Lower leg skin (tissue), 4 donors: ENCODE results near the gene ENPP5. TPM values are rescaled to one million over a fixed set of nuclear protein-coding genes. Genes with fewer than 3 reads are reported as not detected.
"Not testable (repeated sequence)": the region's sequence is repeated elsewhere in the genome, so short reads cannot be mapped to it uniquely, and the experiment has no call there.

ENCODE experiments used
- DNase-seq, 2 donors: peaks; one replicate each; pipeline ENCODE4 v3.0.0-alpha.2; 2019; ENCODE audit warnings: low spot score in 2 of 2
- H3K4me3 ChIP-seq: fragments of 200-600 bp; sonication (generic); 2 replicates; pipeline ENCODE4 v1.5.1; 2017; ENCODE audit warnings: mild to moderate bottlenecking, low read depth; ENCODE audit not compliant: poor library complexity, severe bottlenecking
- POLR2A ChIP-seq, 2 donors: fragments of 450-650 bp; IDR thresholded peaks; one replicate each; pipeline ENCODE4 v1.6.1; 2016 to 2017; ENCODE audit warnings: antibody characterized with exemption in 2 of 2, mild to moderate bottlenecking in 1 of 2, moderate library complexity in 1 of 2
- WGBS, 2 donors: methylation state at CpG; one replicate each; pipeline ENCODE4 v1.1.5; 2018; 5-methylcytosine and 5-hydroxymethylcytosine counted together
- intact Hi-C: fragments of 100-400 bp; cut with DNase I; formaldehyde crosslinking; loops from one replicate; pipeline ENCODE4 v1.15.0; 2023; ENCODE audit warnings: low total_unique reads
- total RNA-seq, 4 donors: library from RNA; depleted of rRNA; stranded (reverse); fragments of >200 nt; gene quantifications; one replicate each; pipeline ENCODE4 v1.1.0, GENCODE V29; 2016
- TF ChIP-seq, protein P1 (sequence below), 3 donors: fragments of 450-650 bp; IDR thresholded peaks; one replicate each; pipeline ENCODE4 v1.5.1; 2016; ENCODE audit warnings: antibody characterized with exemption in 3 of 3, mild to moderate bottlenecking in 3 of 3, moderate library complexity in 2 of 3

The ENPP5 gene
- total RNA-seq, 4 donors from 2014 or later, result 0.34 to 4.9 (median 2.2) TPM

- no peak for DNase-seq
- H3K4me3 ChIP-seq, result peak overlapping the region; percentile 55
- intact Hi-C loops, result no loop called here
- TF ChIP-seq, protein P1, sequence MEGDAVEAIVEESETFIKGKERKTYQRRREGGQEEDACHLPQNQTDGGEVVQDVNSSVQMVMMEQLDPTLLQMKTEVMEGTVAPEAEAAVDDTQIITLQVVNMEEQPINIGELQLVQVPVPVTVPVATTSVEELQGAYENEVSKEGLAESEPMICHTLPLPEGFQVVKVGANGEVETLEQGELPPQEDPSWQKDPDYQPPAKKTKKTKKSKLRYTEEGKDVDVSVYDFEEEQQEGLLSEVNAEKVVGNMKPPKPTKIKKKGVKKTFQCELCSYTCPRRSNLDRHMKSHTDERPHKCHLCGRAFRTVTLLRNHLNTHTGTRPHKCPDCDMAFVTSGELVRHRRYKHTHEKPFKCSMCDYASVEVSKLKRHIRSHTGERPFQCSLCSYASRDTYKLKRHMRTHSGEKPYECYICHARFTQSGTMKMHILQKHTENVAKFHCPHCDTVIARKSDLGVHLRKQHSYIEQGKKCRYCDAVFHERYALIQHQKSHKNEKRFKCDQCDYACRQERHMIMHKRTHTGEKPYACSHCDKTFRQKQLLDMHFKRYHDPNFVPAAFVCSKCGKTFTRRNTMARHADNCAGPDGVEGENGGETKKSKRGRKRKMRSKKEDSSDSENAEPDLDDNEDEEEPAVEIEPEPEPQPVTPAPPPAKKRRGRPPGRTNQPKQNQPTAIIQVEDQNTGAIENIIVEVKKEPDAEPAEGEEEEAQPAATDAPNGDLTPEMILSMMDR (IDR thresholded peaks at IDR 0.05), result no peak
- TF ChIP-seq POLR2A (IDR thresholded peaks at IDR 0.05), result no peak
- WGBS, 2 donors, result 5 to 6% methylated on average over 10 of the region's 10 CpGs
Measured at GRCh38 chr6:46129291-46129628, 41.5 kb downstream of the ENPP5 start.

DNA sequence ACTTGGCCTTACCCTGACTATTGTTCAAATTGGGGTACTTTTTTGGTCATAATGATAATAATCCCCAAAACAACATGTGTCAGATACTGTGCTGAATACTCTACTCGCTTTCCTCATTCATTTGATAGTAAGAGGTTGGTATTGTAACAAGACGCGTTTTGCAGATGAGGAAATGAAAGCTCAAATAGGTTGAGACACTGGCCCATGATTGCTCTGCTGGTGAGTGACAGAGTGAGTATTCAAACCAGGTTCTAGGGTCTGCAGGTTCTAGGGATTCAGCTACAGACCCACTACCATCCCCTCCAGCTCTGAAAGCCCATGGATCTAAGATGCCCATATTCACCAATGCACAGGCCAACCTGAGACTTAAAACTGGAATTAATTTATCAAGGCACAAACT is 42.3 kb downstream of the ENPP5 start:
- 74% methylated on average over 3 of the region's 3 CpGs for WGBS, 2 donors
- intact Hi-C loops, result no loop called here
- H3K4me3 ChIP-seq, result no peak overlapping the region
- no peak for DNase-seq
- no peak for TF ChIP-seq POLR2A (IDR thresholded peaks at IDR 0.05)
- TF ChIP-seq, protein P1 (IDR thresholded peaks at IDR 0.05), result no peak

DNA sequence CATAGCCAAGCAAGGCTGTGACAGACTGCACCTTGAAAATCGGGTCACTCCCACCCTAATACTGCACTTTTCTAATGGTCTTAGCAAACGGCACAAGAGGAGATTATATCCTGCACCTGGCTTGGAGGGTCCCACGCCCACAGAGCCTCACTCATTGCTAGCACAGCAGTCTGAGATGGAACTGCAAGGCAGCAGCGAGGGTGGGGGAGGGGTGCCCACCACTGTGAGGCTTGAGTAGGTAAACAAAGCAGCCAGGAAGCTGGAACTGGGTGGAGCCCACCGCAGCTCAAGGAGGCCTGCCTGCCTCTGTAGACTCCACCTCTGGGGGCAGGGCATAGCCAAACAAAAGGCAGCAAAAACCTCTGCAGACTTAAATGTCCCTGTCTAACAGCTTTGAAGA is 51.1 kb downstream of the ENPP5 start:
- DNase-seq, intact Hi-C loops, H3K4me3 ChIP-seq: not testable (repeated sequence)
- 61 to 73% methylated on average over 5 of the region's 5 CpGs for WGBS, 2 donors

DNA sequence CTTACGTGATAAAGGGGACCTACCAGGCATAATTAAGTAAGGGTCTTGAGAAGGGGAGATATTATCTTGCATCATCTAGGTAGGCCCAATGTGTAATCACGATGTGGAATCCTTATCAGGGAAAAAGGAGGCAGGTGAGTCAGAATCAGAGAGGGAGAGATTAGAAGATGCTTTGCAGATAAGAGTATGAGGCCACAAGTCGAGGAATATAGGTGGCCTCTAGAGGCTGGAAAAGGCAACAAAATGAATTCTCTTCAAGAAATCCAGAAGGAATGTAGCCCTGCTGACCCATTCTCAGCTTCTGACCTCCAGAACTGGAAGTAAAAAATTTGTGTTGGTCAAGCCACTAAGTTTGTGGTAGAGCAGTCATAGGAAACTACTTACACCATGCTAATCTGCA is 51.9 kb downstream of the ENPP5 start:
- intact Hi-C loops, result no loop called here
- no peak overlapping the region for H3K4me3 ChIP-seq
- no peak for TF ChIP-seq POLR2A (IDR thresholded peaks at IDR 0.05)
- TF ChIP-seq, protein P1 (IDR thresholded peaks at IDR 0.05), result no peak
- 79 to 85% methylated on average over 3 of the region's 3 CpGs for WGBS, 2 donors
- DNase-seq, result no peak

DNA sequence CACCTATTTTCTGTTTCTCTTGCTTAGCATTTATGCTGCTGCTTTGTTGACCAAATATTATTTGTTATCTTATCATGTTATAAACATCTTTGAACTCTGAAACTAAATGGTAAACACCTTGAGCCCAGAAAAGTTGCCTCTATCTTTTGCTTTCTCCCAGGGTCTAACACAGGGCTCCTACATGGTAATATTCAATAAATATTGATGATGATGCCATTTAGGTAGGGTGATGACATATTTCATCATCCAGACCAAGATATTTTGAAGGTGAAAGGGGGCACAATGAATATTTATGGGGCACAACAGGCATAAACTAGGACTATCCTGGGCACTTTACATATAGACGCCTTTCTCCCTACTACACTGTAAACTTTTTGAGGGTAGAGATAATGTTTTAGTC is 52.6 kb downstream of the ENPP5 start:
- H3K4me3 ChIP-seq, result no peak overlapping the region
- intact Hi-C loops, result no loop called here
- no peak for DNase-seq
- WGBS, 2 donors, result 94 to 95% methylated on average over 1 of the region's 1 CpG
- TF ChIP-seq POLR2A (IDR thresholded peaks at IDR 0.05), result no peak
- TF ChIP-seq, protein P1 (IDR thresholded peaks at IDR 0.05), result no peak

- WGBS, 2 donors, result 80 to 87% methylated on average over 2 of the region's 2 CpGs
- no peak for DNase-seq
- intact Hi-C loops, result no loop called here
- H3K4me3 ChIP-seq, result no peak overlapping the region
- TF ChIP-seq POLR2A (IDR thresholded peaks at IDR 0.05), result no peak
- TF ChIP-seq, protein P1 (IDR thresholded peaks at IDR 0.05), result no peak
Measured at GRCh38 chr6:46116289-46116688, 54.5 kb downstream of the ENPP5 start.
